Measurements from ENCODE around the gene RABGEF1. TPM values are rescaled to one million over a fixed set of nuclear protein-coding genes. Genes with fewer than 3 reads are reported as not detected.
"Not testable (repeated sequence)": the region's sequence is repeated elsewhere in the genome, so short reads cannot be mapped to it uniquely, and the experiment has no call there.

RABGEF1 gene
- total RNA-seq, 4 donors from 2014 or later, result 31.0 to 35.6 (median 34.5) TPM

DNA sequence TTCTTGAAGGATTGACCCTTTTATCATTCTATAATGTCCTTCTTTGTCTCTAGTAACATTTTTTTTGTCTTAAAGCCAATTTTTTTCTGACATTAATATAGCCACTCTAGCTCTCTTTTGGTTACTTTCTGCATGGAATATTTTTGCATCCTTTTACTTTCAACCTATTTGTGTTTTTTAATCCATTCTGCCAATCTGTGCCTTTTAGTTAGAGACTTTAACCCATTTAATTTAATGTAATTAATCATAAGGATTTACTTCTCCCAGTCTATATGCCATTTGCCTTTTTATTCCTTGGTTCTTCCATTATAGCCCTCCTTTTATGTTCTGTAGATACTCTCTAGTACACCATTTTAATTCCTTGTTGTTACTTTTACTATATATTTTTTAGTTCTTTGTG lies 32.7 kb upstream of the RABGEF1 start:
- no peak overlapping the region for H3K27ac ChIP-seq
- H3K9me3 ChIP-seq, result peaks cover 0 to 9% (median 0%) of the 10 kb centered on the region in 4 donors
- peaks cover 0 to 56% (median 0%) of the 10 kb centered on the region in 3 donors for H3K36me3 ChIP-seq
- no peak for DNase-seq (ENCODE audit: low spot score in 2 of 2)
- no peak overlapping the region for H3K4me3 ChIP-seq
- TF ChIP-seq, protein P1, sequence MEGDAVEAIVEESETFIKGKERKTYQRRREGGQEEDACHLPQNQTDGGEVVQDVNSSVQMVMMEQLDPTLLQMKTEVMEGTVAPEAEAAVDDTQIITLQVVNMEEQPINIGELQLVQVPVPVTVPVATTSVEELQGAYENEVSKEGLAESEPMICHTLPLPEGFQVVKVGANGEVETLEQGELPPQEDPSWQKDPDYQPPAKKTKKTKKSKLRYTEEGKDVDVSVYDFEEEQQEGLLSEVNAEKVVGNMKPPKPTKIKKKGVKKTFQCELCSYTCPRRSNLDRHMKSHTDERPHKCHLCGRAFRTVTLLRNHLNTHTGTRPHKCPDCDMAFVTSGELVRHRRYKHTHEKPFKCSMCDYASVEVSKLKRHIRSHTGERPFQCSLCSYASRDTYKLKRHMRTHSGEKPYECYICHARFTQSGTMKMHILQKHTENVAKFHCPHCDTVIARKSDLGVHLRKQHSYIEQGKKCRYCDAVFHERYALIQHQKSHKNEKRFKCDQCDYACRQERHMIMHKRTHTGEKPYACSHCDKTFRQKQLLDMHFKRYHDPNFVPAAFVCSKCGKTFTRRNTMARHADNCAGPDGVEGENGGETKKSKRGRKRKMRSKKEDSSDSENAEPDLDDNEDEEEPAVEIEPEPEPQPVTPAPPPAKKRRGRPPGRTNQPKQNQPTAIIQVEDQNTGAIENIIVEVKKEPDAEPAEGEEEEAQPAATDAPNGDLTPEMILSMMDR (IDR thresholded peaks at IDR 0.05), result no peak
- TF ChIP-seq EP300 (IDR thresholded peaks at IDR 0.05), result no peak
- no peak for TF ChIP-seq POLR2A (IDR thresholded peaks at IDR 0.05)
- no peaks in the 10 kb centered on the region for H3K27me3 ChIP-seq
- H3K4me1 ChIP-seq, result no peaks in the 10 kb centered on the region

- not testable (repeated sequence) for H3K4me3 ChIP-seq; DNase-seq (ENCODE audit: low spot score in 2 of 2); H3K27ac ChIP-seq; H3K4me1 ChIP-seq; H3K27me3 ChIP-seq
- peaks cover 0 to 25% (median 1%) of the 10 kb centered on the region in 4 donors for H3K9me3 ChIP-seq
- WGBS, 2 donors, result 94 to 97% methylated on average over 4 of the region's 4 CpGs
- H3K36me3 ChIP-seq, result peaks cover 0 to 70% (median 4%) of the 10 kb centered on the region in 3 donors
These were observed 29.8 kb upstream of the RABGEF1 start for GRCh38 chr7:66710752-66711151.

GRCh38 chr7:66713687-66714086 lies 26.8 kb upstream of the RABGEF1 start:
- no peak overlapping the region for H3K4me3 ChIP-seq
- no peak for TF ChIP-seq EP300 (IDR thresholded peaks at IDR 0.05)
- TF ChIP-seq, protein P1 (IDR thresholded peaks at IDR 0.05), result no peak
- TF ChIP-seq POLR2A (IDR thresholded peaks at IDR 0.05), result no peak
- no peaks in the 10 kb centered on the region for H3K4me1 ChIP-seq
- peaks cover 0 to 16% (median 1%) of the 10 kb centered on the region in 4 donors for H3K9me3 ChIP-seq
- no peak overlapping the region for H3K27ac ChIP-seq
- 96 to 98% methylated on average over 1 of the region's 1 CpG for WGBS, 2 donors
- peaks cover 0 to 86% (median 4%) of the 10 kb centered on the region in 3 donors for H3K36me3 ChIP-seq
- no peak for DNase-seq (ENCODE audit: low spot score in 2 of 2)
- no peaks in the 10 kb centered on the region for H3K27me3 ChIP-seq

- peaks cover 0 to 16% (median 1%) of the 10 kb centered on the region in 4 donors for H3K9me3 ChIP-seq
- WGBS, 2 donors, result 92 to 98% methylated on average over 7 of the region's 7 CpGs
- peaks cover 0 to 82% (median 4%) of the 10 kb centered on the region in 3 donors for H3K36me3 ChIP-seq
- not testable (repeated sequence) for DNase-seq (ENCODE audit: low spot score in 2 of 2); H3K27ac ChIP-seq; H3K27me3 ChIP-seq; H3K4me3 ChIP-seq; H3K4me1 ChIP-seq
These were observed 23.9 kb upstream of the RABGEF1 start for GRCh38 chr7:66716634-66717033.

DNA sequence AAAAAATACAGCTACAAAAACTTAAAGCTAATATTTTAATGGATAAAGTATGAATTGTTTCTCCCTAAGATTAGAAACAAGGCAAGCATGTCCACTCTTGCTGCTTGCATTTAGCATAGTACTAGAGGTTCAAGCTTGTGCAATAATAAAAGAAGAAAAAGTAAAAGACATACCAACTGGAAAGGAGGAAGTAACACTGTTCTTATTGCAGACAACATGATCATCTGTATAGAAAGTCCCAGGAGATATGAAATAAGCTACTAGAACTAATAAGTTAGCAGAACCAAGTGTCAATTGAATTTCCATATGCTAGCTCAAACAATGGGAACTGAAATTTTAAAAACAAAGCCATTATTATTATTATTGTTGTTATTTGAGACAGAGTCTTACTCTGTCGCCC lies 20.0 kb upstream of the RABGEF1 start:
- WGBS, 2 donors, result 95 to 100% methylated on average over 1 of the region's 1 CpG
- H3K36me3 ChIP-seq, result peaks cover 0 to 82% (median 0%) of the 10 kb centered on the region in 3 donors
- DNase-seq (ENCODE audit: low spot score in 2 of 2), result no peak
- peaks cover 0 to 18% (median 2%) of the 10 kb centered on the region in 4 donors for H3K9me3 ChIP-seq
- H3K4me3 ChIP-seq, result no peak overlapping the region
- H3K27ac ChIP-seq, result no peak overlapping the region
- no peaks in the 10 kb centered on the region for H3K27me3 ChIP-seq
- no peaks in the 10 kb centered on the region for H3K4me1 ChIP-seq
- TF ChIP-seq EP300 (IDR thresholded peaks at IDR 0.05), result no peak
- TF ChIP-seq, protein P1 (IDR thresholded peaks at IDR 0.05), result no peak
- TF ChIP-seq POLR2A (IDR thresholded peaks at IDR 0.05), result no peak

DNA sequence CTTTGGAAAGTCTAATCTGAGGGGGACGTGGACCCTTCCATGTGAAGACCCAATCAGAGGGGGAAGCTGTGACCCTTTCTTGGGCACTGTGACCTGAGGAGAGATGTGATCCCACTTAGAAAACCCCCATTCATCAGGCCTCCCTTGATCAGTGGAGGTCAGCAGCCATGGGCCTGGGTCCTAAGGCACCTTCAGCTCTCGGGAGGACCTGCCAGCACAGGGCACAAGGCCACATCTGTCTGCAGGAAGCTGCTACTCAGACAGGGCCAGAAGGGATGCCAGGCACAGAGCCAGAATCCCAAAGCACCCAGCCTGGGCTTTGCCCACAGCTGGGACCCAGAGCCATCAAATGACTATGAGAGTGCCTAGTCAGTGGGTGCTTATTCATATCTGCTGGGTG lies 14.7 kb upstream of the RABGEF1 start:
- WGBS, 2 donors, result 83 to 89% methylated on average over 1 to 2 of the region's 2 CpGs
- TF ChIP-seq EP300 (IDR thresholded peaks at IDR 0.05) (no peak), POLR2A (IDR thresholded peaks at IDR 0.05) (no peak)
- TF ChIP-seq, protein P1 (IDR thresholded peaks at IDR 0.05), result no peak
- no peak for DNase-seq (ENCODE audit: low spot score in 2 of 2)
- Histone ChIP-seq H3K4me1 (no peaks in the 10 kb centered on the region), H3K36me3 (peaks cover 0 to 86% (median 0%) of the 10 kb centered on the region in 3 donors), H3K9me3 (peaks cover 0 to 18% (median 2%) of the 10 kb centered on the region in 4 donors), H3K27me3 (no peaks in the 10 kb centered on the region), H3K27ac (no peak overlapping the region), H3K4me3 (no peak overlapping the region)
